ENCODE data around the gene C1orf21.

C1orf21 gene

DNA sequence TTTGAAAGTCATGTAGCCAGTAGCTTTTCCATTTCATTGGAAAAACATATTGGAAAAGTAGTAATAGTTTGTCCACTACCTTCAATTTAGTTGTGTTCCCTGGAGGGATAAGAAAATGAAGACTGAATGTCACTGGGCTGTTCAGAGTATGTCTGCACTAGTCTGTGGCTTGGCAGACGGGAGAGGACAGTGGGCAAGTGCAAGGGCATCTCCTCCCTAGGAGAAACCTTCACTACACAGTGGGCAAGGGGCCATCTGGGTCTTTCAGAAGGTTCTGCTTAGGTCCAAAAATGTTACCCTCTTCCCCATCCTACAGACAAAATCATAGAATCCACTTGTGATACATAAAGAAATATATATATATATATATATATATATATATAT is 118.1 kb downstream of the C1orf21 start:
- POLR2A ChIA-PET: no interaction called here
- CTCF ChIA-PET: no interaction called here
- no peak for DNase-seq (ENCODE audit: extremely low spot score)
- TF ChIP-seq, protein P1, sequence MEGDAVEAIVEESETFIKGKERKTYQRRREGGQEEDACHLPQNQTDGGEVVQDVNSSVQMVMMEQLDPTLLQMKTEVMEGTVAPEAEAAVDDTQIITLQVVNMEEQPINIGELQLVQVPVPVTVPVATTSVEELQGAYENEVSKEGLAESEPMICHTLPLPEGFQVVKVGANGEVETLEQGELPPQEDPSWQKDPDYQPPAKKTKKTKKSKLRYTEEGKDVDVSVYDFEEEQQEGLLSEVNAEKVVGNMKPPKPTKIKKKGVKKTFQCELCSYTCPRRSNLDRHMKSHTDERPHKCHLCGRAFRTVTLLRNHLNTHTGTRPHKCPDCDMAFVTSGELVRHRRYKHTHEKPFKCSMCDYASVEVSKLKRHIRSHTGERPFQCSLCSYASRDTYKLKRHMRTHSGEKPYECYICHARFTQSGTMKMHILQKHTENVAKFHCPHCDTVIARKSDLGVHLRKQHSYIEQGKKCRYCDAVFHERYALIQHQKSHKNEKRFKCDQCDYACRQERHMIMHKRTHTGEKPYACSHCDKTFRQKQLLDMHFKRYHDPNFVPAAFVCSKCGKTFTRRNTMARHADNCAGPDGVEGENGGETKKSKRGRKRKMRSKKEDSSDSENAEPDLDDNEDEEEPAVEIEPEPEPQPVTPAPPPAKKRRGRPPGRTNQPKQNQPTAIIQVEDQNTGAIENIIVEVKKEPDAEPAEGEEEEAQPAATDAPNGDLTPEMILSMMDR (IDR thresholded peaks at IDR 0.05; ENCODE audit: control extremely low read depth, extremely low read depth, low read depth, missing control alignments): no peak

DNA sequence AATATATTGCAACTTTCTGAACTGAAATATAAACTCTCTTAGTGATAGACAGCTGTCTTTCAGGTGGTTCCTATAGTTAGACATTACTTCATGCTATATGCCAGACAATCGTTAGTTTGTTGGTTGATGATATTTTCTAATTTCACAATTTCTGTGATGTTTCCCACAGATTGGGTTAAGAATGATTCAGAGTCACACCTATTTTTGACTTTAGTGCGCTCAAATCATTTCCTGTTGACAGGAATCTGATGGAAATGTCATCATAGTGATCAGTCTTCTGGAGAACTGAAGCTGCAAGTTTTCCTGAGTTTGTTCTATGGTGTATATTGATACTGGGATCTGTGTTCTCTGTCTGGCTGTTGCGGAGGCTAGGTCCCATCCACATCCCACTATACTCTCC is 119.7 kb downstream of the C1orf21 start:
- TF ChIP-seq, protein P1 (IDR thresholded peaks at IDR 0.05; ENCODE audit: control extremely low read depth, extremely low read depth, low read depth, missing control alignments): no peak
- POLR2A ChIA-PET: no interaction called here
- CTCF ChIA-PET: no interaction called here

DNA sequence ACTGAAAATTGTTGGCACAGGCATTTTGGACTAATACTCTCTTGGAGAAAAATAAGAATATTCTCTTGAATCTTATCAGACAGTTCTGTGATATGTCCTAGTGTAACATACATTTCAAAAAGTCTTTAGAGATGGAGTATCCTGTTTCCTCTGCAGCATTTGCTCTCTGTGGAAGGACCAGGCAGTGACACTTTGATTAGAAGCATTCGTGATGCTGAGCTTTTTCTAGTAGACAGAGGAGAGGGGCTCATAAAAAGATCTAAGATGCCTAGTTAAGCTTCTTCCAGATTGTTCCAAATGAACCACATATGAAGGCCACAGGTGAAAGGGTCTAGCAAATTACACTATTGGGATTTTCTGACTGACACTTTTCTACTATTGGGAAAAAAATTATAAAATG is 120.3 kb downstream of the C1orf21 start:
- CTCF ChIA-PET: interaction anchor here (1.3 to 1.4 kb wide), 2 partner anchors 9 to 16 kb away, joined by 4 read pairs; no protein-coding TSS in a partner anchor
- POLR2A ChIA-PET: no interaction called here
- DNase-seq (ENCODE audit: extremely low spot score): no peak
- TF ChIP-seq, protein P1 (IDR thresholded peaks at IDR 0.05; ENCODE audit: control extremely low read depth, extremely low read depth, low read depth, missing control alignments): no peak

More for the DNA sequence above, 119.7 kb downstream of the C1orf21 start:
- DNase-seq (ENCODE audit: extremely low spot score): no peak

DNA sequence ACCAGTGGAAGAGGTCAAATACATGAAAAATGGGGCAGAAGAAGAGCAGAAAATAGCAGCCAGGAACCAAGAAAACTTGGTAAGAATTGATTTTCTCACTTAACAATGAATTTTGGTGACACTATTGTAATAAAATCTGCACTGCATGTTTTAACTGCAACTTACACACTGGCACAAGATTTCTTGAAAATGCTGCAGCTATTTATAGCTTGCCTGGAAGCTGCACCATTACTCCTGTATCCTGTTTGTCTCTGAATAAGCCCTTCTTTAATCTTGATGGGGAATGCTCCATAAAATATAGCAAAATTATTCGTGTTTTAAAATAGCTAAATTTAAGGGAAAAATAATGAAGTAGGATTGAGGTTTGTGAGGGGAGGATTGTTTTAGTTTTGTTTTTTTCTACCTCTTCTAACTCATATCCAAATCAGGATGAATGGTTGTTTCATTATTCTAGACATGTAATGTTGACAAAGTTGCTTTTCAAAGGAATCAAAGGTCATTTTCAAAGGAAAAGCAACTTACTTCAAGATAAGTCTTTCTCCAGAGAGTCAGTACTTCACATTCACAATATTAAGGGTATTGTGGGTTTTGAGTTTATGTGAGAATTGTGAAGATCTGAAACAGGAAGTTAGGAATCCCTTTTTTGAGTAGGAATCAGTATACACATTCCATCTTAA is 120.9 kb downstream of the C1orf21 start:
- ChIA-PET POLR2A (no interaction called here), CTCF (interaction anchor here (1.1 to 1.4 kb wide), 3 partner anchors 10 to 17 kb away, joined by 3 to 4 read pairs (median 4); no protein-coding TSS in a partner anchor)
- TF ChIP-seq, protein P1 (IDR thresholded peaks at IDR 0.05; ENCODE audit: control extremely low read depth, extremely low read depth, low read depth, missing control alignments): no peak
- DNase-seq (ENCODE audit: extremely low spot score): no peak

DNA sequence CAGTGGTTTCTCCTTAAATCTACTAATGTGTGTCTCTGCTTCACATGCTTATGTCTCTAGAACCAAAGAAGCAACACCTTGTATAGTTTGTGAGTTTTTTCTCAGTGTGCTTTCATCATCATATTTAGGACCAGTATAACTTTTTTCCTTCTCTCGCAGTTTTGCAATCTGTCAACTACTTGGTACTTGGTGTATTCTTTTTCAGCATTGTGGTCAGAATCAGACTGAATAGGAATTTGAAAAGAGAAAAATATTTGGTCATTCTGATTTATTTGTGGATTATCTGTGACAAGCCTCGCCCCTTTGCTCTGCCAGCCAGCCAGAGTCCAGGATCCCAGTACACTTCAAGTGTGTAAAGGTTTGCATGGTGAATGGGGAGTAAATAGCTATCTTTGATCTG is 122.3 kb downstream of the C1orf21 start:
- TF ChIP-seq, protein P1 (IDR thresholded peaks at IDR 0.05; ENCODE audit: control extremely low read depth, extremely low read depth, low read depth, missing control alignments): no peak
- no peak for DNase-seq (ENCODE audit: extremely low spot score)
- POLR2A ChIA-PET: no interaction called here
- CTCF ChIA-PET: interaction anchor here (0.8 to 2.2 kb wide), 5 partner anchors 9 to 29 kb away, joined by 3 to 5 read pairs (median 4); no protein-coding TSS in a partner anchor

DNA sequence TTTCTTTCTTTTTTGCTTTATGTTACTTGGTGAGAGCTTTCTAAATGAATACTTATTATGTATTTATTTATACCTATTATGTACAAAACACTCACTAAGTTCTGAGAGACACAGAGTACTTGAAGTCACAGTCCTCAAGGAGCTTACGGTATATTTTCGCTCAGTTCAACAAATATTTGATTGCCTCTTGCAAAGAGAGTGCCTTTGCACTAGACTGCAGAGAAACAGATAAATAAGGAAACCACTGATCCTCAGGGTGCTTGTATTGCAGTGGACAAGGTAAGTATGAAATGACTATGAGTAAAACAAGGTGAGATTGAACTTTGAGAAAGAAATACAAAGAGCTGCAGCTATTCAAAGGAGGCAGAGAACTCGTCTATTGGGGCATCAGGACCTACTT is 123.3 kb downstream of the C1orf21 start:
- CTCF ChIA-PET: interaction anchor here (1.2 to 2.2 kb wide), 4 partner anchors 9 to 13 kb away, joined by 4 to 5 read pairs (median 4); no protein-coding TSS in a partner anchor
- DNase-seq (ENCODE audit: extremely low spot score): no peak
- TF ChIP-seq, protein P1 (IDR thresholded peaks at IDR 0.05; ENCODE audit: control extremely low read depth, extremely low read depth, low read depth, missing control alignments): no peak
- POLR2A ChIA-PET: no interaction called here
